ENCODE data around the gene CCDC33. TPM values are rescaled to one million over a fixed set of nuclear protein-coding genes. Genes with fewer than 3 reads are reported as not detected.

CCDC33 gene
- total RNA-seq, 1 donor from 2014 or later: 0.41 TPM

- FAIRE-seq: no peak
- DNase-seq (ENCODE audit: low read depth): no peak
- Histone ChIP-seq H3K4me3 (ENCODE audit: insufficient read depth, low read depth, low read length) (no peak overlapping the region), H3K9me3 (ENCODE audit: insufficient read depth, low read depth, low read length) (no peaks in the 10 kb centered on the region), H3K79me2 (ENCODE audit: insufficient read depth, low read length) (no peaks in the 10 kb centered on the region), H3K4me1 (ENCODE audit: insufficient read depth, low read length) (peaks cover 11% of the 10 kb centered on the region), H3K36me3 (ENCODE audit: insufficient read depth, low read length) (no peaks in the 10 kb centered on the region), H2AFZ (ENCODE audit: low read depth, low read length) (no peak overlapping the region), H3K27me3 (ENCODE audit: insufficient read depth, low read length) (no peaks in the 10 kb centered on the region), H4K20me1 (ENCODE audit: insufficient read depth, low read length) (no peaks in the 10 kb centered on the region), H3K4me2 (ENCODE audit: low read length) (no peak overlapping the region), H3K27ac (ENCODE audit: low read depth, low read length) (no peak overlapping the region), H3K9ac (ENCODE audit: low read length) (no peak overlapping the region)
- Mint-ChIP-seq H3K36me3 (ENCODE audit: low read depth, unreplicated experiment) (no peaks in the 10 kb centered on the region), H3K9me3 (ENCODE audit: unreplicated experiment) (peaks cover 17% of the 10 kb centered on the region), H3K4me3 (ENCODE audit: unreplicated experiment) (no peak overlapping the region), H3K27ac (ENCODE audit: unreplicated experiment) (no peak overlapping the region), H3K27me3 (ENCODE audit: low read depth, unreplicated experiment) (peaks cover 36% of the 10 kb centered on the region), H3K4me1 (ENCODE audit: low read depth, unreplicated experiment) (peaks cover 6% of the 10 kb centered on the region)
- TF ChIP-seq CTCF (IDR thresholded peaks at IDR 0.05; ENCODE audit: insufficient read depth, low read depth, low read length): no peak
- TF ChIP-seq EZH2 (IDR thresholded peaks at IDR 0.05; ENCODE audit: insufficient read depth, low read length): no peak
These were observed 99.3 kb downstream of the CCDC33 start for GRCh38 chr15:74335396-74335795.

- H3K27ac Mint-ChIP-seq (ENCODE audit: unreplicated experiment): no peak overlapping the region
- Histone ChIP-seq H3K4me1 (ENCODE audit: insufficient read depth, low read length) (peaks cover 11% of the 10 kb centered on the region), H3K36me3 (ENCODE audit: insufficient read depth, low read length) (no peaks in the 10 kb centered on the region), H3K4me2 (ENCODE audit: low read length) (peak overlapping the region; percentile 34), H3K9me3 (ENCODE audit: insufficient read depth, low read depth, low read length) (no peaks in the 10 kb centered on the region), H3K27me3 (ENCODE audit: insufficient read depth, low read length) (no peaks in the 10 kb centered on the region), H3K27ac (ENCODE audit: low read depth, low read length) (no peak overlapping the region), H4K20me1 (ENCODE audit: insufficient read depth, low read length) (no peaks in the 10 kb centered on the region), H3K9ac (ENCODE audit: low read length) (no peak overlapping the region), H3K4me3 (ENCODE audit: insufficient read depth, low read depth, low read length) (no peak overlapping the region), H3K79me2 (ENCODE audit: insufficient read depth, low read length) (no peaks in the 10 kb centered on the region), H2AFZ (ENCODE audit: low read depth, low read length) (no peak overlapping the region)
- FAIRE-seq (no peak), DNase-seq (ENCODE audit: low read depth) (no peak)
- H3K9me3 Mint-ChIP-seq (ENCODE audit: unreplicated experiment): peaks cover 17% of the 10 kb centered on the region
- TF ChIP-seq CTCF (IDR thresholded peaks at IDR 0.05; ENCODE audit: insufficient read depth, low read depth, low read length) (no peak), EZH2 (IDR thresholded peaks at IDR 0.05; ENCODE audit: insufficient read depth, low read length) (no peak)
- H3K4me1 Mint-ChIP-seq (ENCODE audit: low read depth, unreplicated experiment): peaks cover 6% of the 10 kb centered on the region
- H3K4me3 Mint-ChIP-seq (ENCODE audit: unreplicated experiment): peak overlapping the region; percentile 22
- H3K27me3 Mint-ChIP-seq (ENCODE audit: low read depth, unreplicated experiment): peaks cover 35% of the 10 kb centered on the region
- no peaks in the 10 kb centered on the region for H3K36me3 Mint-ChIP-seq (ENCODE audit: low read depth, unreplicated experiment)
These were observed 100.2 kb downstream of the CCDC33 start for GRCh38 chr15:74336061-74337005.

- no peaks in the 10 kb centered on the region for H4K20me1 ChIP-seq (ENCODE audit: insufficient read depth, low read length)
- no peak overlapping the region for H3K27ac ChIP-seq (ENCODE audit: low read depth, low read length)
- peaks cover 11% of the 10 kb centered on the region for H3K4me1 ChIP-seq (ENCODE audit: insufficient read depth, low read length)
- no peak overlapping the region for H3K4me3 Mint-ChIP-seq (ENCODE audit: unreplicated experiment)
- DNase-seq (ENCODE audit: low read depth): no peak
- no peak overlapping the region for H3K4me3 ChIP-seq (ENCODE audit: insufficient read depth, low read depth, low read length)
- no peak for FAIRE-seq
- no peaks in the 10 kb centered on the region for H3K27me3 ChIP-seq (ENCODE audit: insufficient read depth, low read length)
- H3K36me3 Mint-ChIP-seq (ENCODE audit: low read depth, unreplicated experiment): no peaks in the 10 kb centered on the region
- H3K27ac Mint-ChIP-seq (ENCODE audit: unreplicated experiment): no peak overlapping the region
- peaks cover 33% of the 10 kb centered on the region for H3K27me3 Mint-ChIP-seq (ENCODE audit: low read depth, unreplicated experiment)
- H3K4me2 ChIP-seq (ENCODE audit: low read length): no peak overlapping the region
- H3K36me3 ChIP-seq (ENCODE audit: insufficient read depth, low read length): no peaks in the 10 kb centered on the region
- peaks cover 6% of the 10 kb centered on the region for H3K4me1 Mint-ChIP-seq (ENCODE audit: low read depth, unreplicated experiment)
- H3K9ac ChIP-seq (ENCODE audit: low read length): no peak overlapping the region
- no peaks in the 10 kb centered on the region for H3K9me3 ChIP-seq (ENCODE audit: insufficient read depth, low read depth, low read length)
- TF ChIP-seq EZH2 (IDR thresholded peaks at IDR 0.05; ENCODE audit: insufficient read depth, low read length) (no peak), CTCF (IDR thresholded peaks at IDR 0.05; ENCODE audit: insufficient read depth, low read depth, low read length) (no peak)
- no peaks in the 10 kb centered on the region for H3K79me2 ChIP-seq (ENCODE audit: insufficient read depth, low read length)
- H2AFZ ChIP-seq (ENCODE audit: low read depth, low read length): no peak overlapping the region
- peaks cover 17% of the 10 kb centered on the region for H3K9me3 Mint-ChIP-seq (ENCODE audit: unreplicated experiment)
These were observed 101.0 kb downstream of the CCDC33 start for GRCh38 chr15:74337146-74337545.
